Fibroblast of villous mesenchyme (primary cell): ENCODE data around the gene NR1D2. TPM values are rescaled to one million over a fixed set of nuclear protein-coding genes. Genes with fewer than 3 reads are reported as not detected.

Experiments
- DNase-seq: peaks from one replicate; pipeline ENCODE4 v3.0.0-alpha.2; 2010; ENCODE audit warnings: low read depth
- H3K4me3 ChIP-seq: 2 replicates; pipeline ENCODE4 v1.5.1; 2011; ENCODE audit warnings: low read depth, mild to moderate bottlenecking, low read length
- CTCF ChIP-seq: IDR thresholded peaks from 2 replicates; pipeline ENCODE4 v1.5.1; 2012; ENCODE audit warnings: low read depth, mild to moderate bottlenecking, low read length; ENCODE audit not compliant: insufficient read depth
- total RNA-seq: library from RNA; depleted of rRNA; stranded (reverse); fragments of >200 nt; gene quantifications from 2 replicates; pipeline ENCODE4 v1.2.3, GENCODE V29; 2012

NR1D2 gene
- total RNA-seq, 1 donor = 35.8 TPM

- no peak overlapping the region for H3K4me3 ChIP-seq
- no peak for DNase-seq
- no peak for TF ChIP-seq CTCF
Observed at GRCh38 chr3:23961913-23962312, 16.8 kb downstream of the NR1D2 start.

DNA sequence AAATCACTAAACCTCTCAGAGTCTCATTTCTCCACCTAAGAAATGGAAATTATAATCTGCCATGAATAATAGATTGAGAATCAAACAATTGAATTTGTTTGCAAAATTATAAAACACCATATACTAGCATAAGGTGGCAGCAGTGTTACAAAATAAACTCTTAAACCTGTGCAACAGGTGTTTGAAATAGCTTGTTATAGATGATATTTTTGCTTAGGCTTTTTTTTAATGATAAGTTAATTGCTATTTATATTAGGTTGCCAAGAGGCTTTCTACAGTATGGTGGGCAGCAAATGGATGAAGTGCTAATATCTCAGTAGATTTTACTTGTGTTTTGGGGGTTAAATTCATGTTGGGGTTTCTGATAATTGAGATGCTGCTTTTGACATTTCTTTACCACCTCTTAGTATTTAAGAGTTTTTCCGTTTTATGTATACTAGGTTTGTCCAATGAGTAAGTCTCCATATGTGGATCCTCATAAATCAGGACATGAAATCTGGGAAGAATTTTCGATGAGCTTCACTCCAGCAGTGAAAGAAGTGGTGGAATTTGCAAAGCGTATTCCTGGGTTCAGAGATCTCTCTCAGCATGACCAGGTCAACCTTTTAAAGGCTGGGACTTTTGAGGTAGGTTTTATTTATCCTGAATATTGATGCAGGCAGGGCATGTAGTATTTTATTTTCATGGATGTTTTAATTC, 19.6 kb downstream of the NR1D2 start:
- H3K4me3 ChIP-seq = no peak overlapping the region
- DNase-seq = no peak
- TF ChIP-seq CTCF = no peak

DNA sequence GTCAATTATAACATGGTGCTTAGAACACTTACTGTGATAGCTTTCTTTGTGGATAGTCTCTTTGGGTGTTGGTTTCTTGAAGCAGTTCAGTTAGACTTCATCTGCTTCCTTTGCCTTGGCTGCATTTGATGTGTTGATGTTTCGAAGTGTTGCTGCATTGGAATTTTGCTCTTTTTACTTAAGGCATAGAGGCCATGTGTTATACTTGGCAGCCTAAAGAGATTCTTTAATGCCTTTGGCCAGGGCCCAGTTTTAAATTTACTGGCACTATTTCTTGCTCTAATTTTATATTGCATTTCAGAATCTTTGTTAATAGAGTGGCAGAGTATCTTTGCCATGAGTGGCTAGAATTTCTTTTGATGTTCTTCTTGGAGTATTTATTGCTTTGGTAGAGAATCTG, 21.2 kb downstream of the NR1D2 start:
- H3K4me3 ChIP-seq = no peak overlapping the region
- peak; percentile 50 for DNase-seq
- no peak for TF ChIP-seq CTCF

DNA sequence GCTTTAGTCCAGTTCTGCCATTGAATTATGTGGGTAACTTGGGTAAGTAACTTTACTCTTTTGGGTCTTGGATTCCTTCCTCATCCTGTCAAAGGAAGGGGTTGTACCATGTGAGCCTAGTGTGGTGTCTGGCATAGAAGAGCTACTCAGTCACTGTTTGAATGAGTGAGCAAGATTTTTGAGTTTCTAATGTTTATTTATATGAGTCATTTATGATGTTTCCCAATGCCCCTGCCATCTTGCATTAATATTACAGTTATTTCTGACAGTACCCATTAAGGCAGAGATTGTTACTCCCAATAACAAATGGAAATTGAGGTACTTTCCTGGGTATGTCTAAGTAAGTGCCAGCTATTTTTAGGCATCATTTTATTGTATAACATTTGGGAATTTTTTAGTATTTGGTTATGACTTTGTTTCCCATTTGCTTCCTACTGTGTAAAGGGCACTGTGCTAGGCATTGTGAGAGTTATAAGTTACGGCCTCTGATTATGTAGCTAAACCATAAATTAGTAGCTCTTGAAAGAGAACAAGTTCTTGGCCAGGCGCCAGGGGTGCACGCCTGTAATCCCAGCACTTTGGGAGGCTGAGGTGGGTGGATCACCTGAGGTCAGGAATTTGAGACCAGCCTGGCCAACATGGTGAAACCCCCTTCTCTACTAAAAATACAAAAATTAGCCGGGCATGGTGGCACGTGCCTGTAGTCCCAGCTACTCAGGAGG, 23.5 kb downstream of the NR1D2 start:
- no peak for DNase-seq
- no peak overlapping the region for H3K4me3 ChIP-seq
- TF ChIP-seq CTCF = no peak

GRCh38 chr3:23969393-23969792, 24.3 kb downstream of the NR1D2 start:
- no peak overlapping the region for H3K4me3 ChIP-seq
- no peak for TF ChIP-seq CTCF

GRCh38 chr3:23971684-23972083, 26.6 kb downstream of the NR1D2 start:
- no peak for TF ChIP-seq CTCF
- H3K4me3 ChIP-seq = no peak overlapping the region
- DNase-seq = no peak

More at GRCh38 chr3:23969393-23969792, 24.3 kb downstream of the NR1D2 start:
- no peak for DNase-seq
